GM10266 (cell line): ENCODE data around the gene SCMH1.

ENCODE experiments used
- DNase-seq: peaks from one replicate; pipeline ENCODE4 v3.0.0; 2012; ENCODE audit errors: extremely low spot score
- CTCF ChIP-seq: IDR thresholded peaks from 2 replicates; pipeline ENCODE4 v1.5.1; 2012; ENCODE audit warnings: mild to moderate bottlenecking, low read depth; ENCODE audit not compliant: control insufficient read depth, insufficient read depth; ENCODE audit errors: missing control alignments

Gene SCMH1

GRCh38 chr1:41108696-41109275 lies 133.3 kb downstream of the SCMH1 start:
- no peak for DNase-seq

GRCh38 chr1:41103766-41104165 lies 138.3 kb downstream of the SCMH1 start:
- no peak for TF ChIP-seq CTCF
- no peak for DNase-seq

More at GRCh38 chr1:41108696-41109275, 133.3 kb downstream of the SCMH1 start:
- no peak for TF ChIP-seq CTCF

- no peak for DNase-seq
- TF ChIP-seq CTCF = no peak
These were observed 139.5 kb downstream of the SCMH1 start for GRCh38 chr1:41102653-41103052.

GRCh38 chr1:41101950-41102607 lies 140.0 kb downstream of the SCMH1 start:
- no peak for TF ChIP-seq CTCF
- DNase-seq = no peak

GRCh38 chr1:41101076-41101475 lies 141.0 kb downstream of the SCMH1 start:
- no peak for TF ChIP-seq CTCF
- DNase-seq = no peak

- TF ChIP-seq CTCF = no peak
- no peak for DNase-seq
These were observed 141.9 kb downstream of the SCMH1 start for GRCh38 chr1:41100170-41100569.

- no peak for TF ChIP-seq CTCF
- DNase-seq = no peak
These were observed 143.2 kb downstream of the SCMH1 start for GRCh38 chr1:41098730-41099460.
